Erythroblast (primary cell): ENCODE measurements around the gene ARV1.

Experiments used
- GATA1 ChIP-seq: IDR thresholded peaks from 2 replicates; pipeline ENCODE4 v1.6.1; 2011; ENCODE audit warnings: low read depth, mild to moderate bottlenecking, control low read depth, low read length, moderate library complexity
- POLR2A ChIP-seq: IDR thresholded peaks from 2 replicates; pipeline ENCODE4 v1.6.1; 2011; ENCODE audit warnings: mild to moderate bottlenecking, low read length

DNA sequence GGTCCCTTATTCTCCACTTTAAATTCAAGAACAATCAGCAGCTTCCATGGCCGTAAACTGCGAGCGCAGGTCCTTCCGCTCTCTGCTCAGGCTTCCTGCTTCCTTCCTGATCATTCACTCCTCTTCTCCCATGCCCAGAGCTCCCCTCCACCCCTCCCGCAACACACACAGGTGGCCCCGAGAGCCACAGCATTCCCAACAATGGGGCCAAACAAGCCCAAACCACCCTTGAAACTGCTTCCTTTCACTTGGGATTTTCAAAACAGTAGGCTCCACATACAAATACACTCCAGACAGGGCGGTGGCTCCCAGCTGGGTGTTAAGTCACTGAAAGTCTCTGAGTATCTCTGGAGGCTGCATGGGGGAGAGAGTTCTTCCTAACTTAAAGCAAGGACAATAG, 49.8 kb downstream of the ARV1 start:
- no peak for TF ChIP-seq GATA1
- TF ChIP-seq POLR2A: no peak
